Parathyroid adenoma (tissue), 2 donors: ENCODE data around the gene BCAP29.

ENCODE experiments used
- H2AFZ ChIP-seq: fragments of 300-600 bp; sonication (generic); one replicate; pipeline ENCODE4 v1.7.0; 2017; ENCODE audit warnings: antibody characterized with exemption, mild to moderate bottlenecking
- H3K27ac ChIP-seq: fragments of 300-600 bp; sonication (generic); one replicate; pipeline ENCODE4 v1.7.0; 2017
- H3K27me3 ChIP-seq: fragments of 300-600 bp; sonication (generic); one replicate; pipeline ENCODE4 v1.7.0; 2017; ENCODE audit warnings: low read length; ENCODE audit not compliant: control insufficient read depth, insufficient read depth
- H3K36me3 ChIP-seq: fragments of 300-600 bp; sonication (generic); one replicate; pipeline ENCODE4 v1.7.0; 2017; ENCODE audit warnings: low read length; ENCODE audit not compliant: control insufficient read depth, insufficient read depth
- H3K4me1 ChIP-seq: fragments of 300-600 bp; sonication (generic); one replicate; pipeline ENCODE4 v1.7.0; 2017; ENCODE audit warnings: control low read depth
- H3K4me2 ChIP-seq: fragments of 300-600 bp; sonication (generic); one replicate; pipeline ENCODE4 v1.7.0; 2017; ENCODE audit warnings: low read length
- H3K4me3 ChIP-seq: fragments of 300-600 bp; sonication (generic); one replicate; pipeline ENCODE4 v1.7.0; 2017; ENCODE audit warnings: low read depth, low read length
- H3K79me2 ChIP-seq: fragments of 300-600 bp; sonication (generic); one replicate; pipeline ENCODE4 v1.7.0; 2017; ENCODE audit warnings: control low read depth
- H3K9ac ChIP-seq: fragments of 300-600 bp; sonication (generic); one replicate; pipeline ENCODE4 v1.7.0; 2017; ENCODE audit warnings: mild to moderate bottlenecking
- H3K9me3 ChIP-seq: fragments of 300-600 bp; sonication (generic); one replicate; pipeline ENCODE4 v1.7.0; 2017; ENCODE audit warnings: low read length; ENCODE audit not compliant: control insufficient read depth
- CTCF ChIP-seq: fragments of 300-600 bp; sonication (generic); IDR thresholded peaks from one replicate; pipeline ENCODE4 v1.7.0; 2017; ENCODE audit warnings: antibody characterized with exemption, mild to moderate bottlenecking
- donor health status: primary hyperparathyroidism.

BCAP29 gene

GRCh38 chr7:107588529-107589130 lies 8.6 kb downstream of the BCAP29 start:
- Histone ChIP-seq H3K36me3 (no peaks in the 10 kb centered on the region), H3K4me3 (no peak overlapping the region), H3K27ac (no peak overlapping the region), H3K27me3 (no peaks in the 10 kb centered on the region), H3K9me3 (no peaks in the 10 kb centered on the region), H2AFZ (no peak overlapping the region), H3K4me2 (no peak overlapping the region), H3K79me2 (no peaks in the 10 kb centered on the region), H3K4me1 (no peaks in the 10 kb centered on the region), H3K9ac (no peak overlapping the region)
- no peak for TF ChIP-seq CTCF

- TF ChIP-seq CTCF: no peak
- no peaks in the 10 kb centered on the region for H3K27me3 ChIP-seq
- H3K9me3 ChIP-seq: no peaks in the 10 kb centered on the region
- H3K36me3 ChIP-seq: no peaks in the 10 kb centered on the region
- H3K9ac ChIP-seq: no peak overlapping the region
- H3K27ac ChIP-seq: no peak overlapping the region
- no peak overlapping the region for H3K4me2 ChIP-seq
- H3K4me3 ChIP-seq: no peak overlapping the region
- H3K4me1 ChIP-seq: no peaks in the 10 kb centered on the region
- H3K79me2 ChIP-seq: no peaks in the 10 kb centered on the region
- no peak overlapping the region for H2AFZ ChIP-seq
Observed at GRCh38 chr7:107591421-107591820, 11.4 kb downstream of the BCAP29 start.

GRCh38 chr7:107592361-107593024 lies 12.4 kb downstream of the BCAP29 start:
- no peak for TF ChIP-seq CTCF
- Histone ChIP-seq H3K4me2 (no peak overlapping the region), H3K4me3 (no peak overlapping the region), H3K9me3 (no peaks in the 10 kb centered on the region), H3K27ac (no peak overlapping the region), H2AFZ (no peak overlapping the region), H3K9ac (no peak overlapping the region), H3K27me3 (no peaks in the 10 kb centered on the region), H3K36me3 (no peaks in the 10 kb centered on the region), H3K4me1 (no peaks in the 10 kb centered on the region), H3K79me2 (no peaks in the 10 kb centered on the region)

GRCh38 chr7:107593025-107593410 lies 13.0 kb downstream of the BCAP29 start:
- Histone ChIP-seq H3K27me3 (no peaks in the 10 kb centered on the region), H3K4me3 (no peak overlapping the region), H3K9ac (no peak overlapping the region), H3K4me2 (no peak overlapping the region), H3K79me2 (no peaks in the 10 kb centered on the region), H3K27ac (no peak overlapping the region), H3K4me1 (no peaks in the 10 kb centered on the region), H2AFZ (no peak overlapping the region), H3K9me3 (no peaks in the 10 kb centered on the region), H3K36me3 (no peaks in the 10 kb centered on the region)
- TF ChIP-seq CTCF: no peak
